Activated naive CD4-positive, alpha-beta T cell treated with Interleukin-2 at 50 U/mL for 16 hours (primary cell): Measurements from ENCODE around the gene RASSF9.

Source experiments
- DNase-seq: peaks from one replicate; pipeline ENCODE4 v3.0.0-alpha.2; 2020

The RASSF9 gene

GRCh38 chr12:85820101-85820500 is 16.1 kb downstream of the RASSF9 start:
- no peak for DNase-seq

- no peak for DNase-seq
Observed at GRCh38 chr12:85814741-85815140, 21.5 kb downstream of the RASSF9 start.

- DNase-seq: no peak
Observed at GRCh38 chr12:85814071-85814470, 22.1 kb downstream of the RASSF9 start.

- no peak for DNase-seq
Observed at GRCh38 chr12:85809500-85809899, 26.7 kb downstream of the RASSF9 start.

GRCh38 chr12:85807730-85808129 is 28.5 kb downstream of the RASSF9 start:
- DNase-seq: no peak

- no peak for DNase-seq
Observed at GRCh38 chr12:85805654-85806053, 30.6 kb downstream of the RASSF9 start.

GRCh38 chr12:85804663-85805062 is 31.5 kb downstream of the RASSF9 start:
- DNase-seq: no peak

- no peak for DNase-seq
Observed at GRCh38 chr12:85803923-85804322, 32.3 kb downstream of the RASSF9 start.

- DNase-seq: no peak
Observed at GRCh38 chr12:85803231-85803630, 33.0 kb downstream of the RASSF9 start.

GRCh38 chr12:85798122-85798521 is 38.1 kb downstream of the RASSF9 start:
- DNase-seq: no peak

GRCh38 chr12:85796001-85796400 is 40.2 kb downstream of the RASSF9 start:
- no peak for DNase-seq

GRCh38 chr12:85794531-85794930 is 41.7 kb downstream of the RASSF9 start:
- no peak for DNase-seq

- no peak for DNase-seq
Observed at GRCh38 chr12:85784096-85784720, 52.0 kb downstream of the RASSF9 start.

GRCh38 chr12:85782711-85783110 is 53.5 kb downstream of the RASSF9 start:
- DNase-seq: no peak

- no peak for DNase-seq
Observed at GRCh38 chr12:85781766-85782165, 54.4 kb downstream of the RASSF9 start.

- DNase-seq: no peak
Observed at GRCh38 chr12:85779768-85780167, 56.4 kb downstream of the RASSF9 start.

- DNase-seq: no peak
Observed at GRCh38 chr12:85775091-85775490, 61.1 kb downstream of the RASSF9 start.

GRCh38 chr12:85765453-85765869 is 70.7 kb downstream of the RASSF9 start:
- no peak for DNase-seq

- DNase-seq: no peak
Observed at GRCh38 chr12:85759623-85760022, 76.6 kb downstream of the RASSF9 start.

- DNase-seq: no peak
Observed at GRCh38 chr12:85759091-85759490, 77.1 kb downstream of the RASSF9 start.

- no peak for DNase-seq
Observed at GRCh38 chr12:85755760-85756159, 80.4 kb downstream of the RASSF9 start.
